Neural cell (in vitro differentiated cells): ENCODE data around the gene MRPL28. TPM values are rescaled to one million over a fixed set of nuclear protein-coding genes. Genes with fewer than 3 reads are reported as not detected.

Experiments
- H2AFZ ChIP-seq: fragments of 200-600, 300-800 bp; sonication (generic), shearing (Covaris generic); 2 replicates; pipeline ENCODE4 v1.6.0; 2014; ENCODE audit warnings: low read depth, mild to moderate bottlenecking, antibody characterized with exemption, low read length, moderate library complexity
- H3F3A ChIP-seq: fragments of 200-600 bp; shearing (Covaris generic); 2 replicates; pipeline ENCODE4 v1.6.1; 2016; ENCODE audit warnings: mild to moderate bottlenecking, moderate library complexity, mixed read lengths, antibody characterized with exemption, low read length; ENCODE audit not compliant: insufficient read depth, poor library complexity, severe bottlenecking
- H3K27ac ChIP-seq: fragments of 200-600, 300-800 bp; sonication (generic), shearing (Covaris generic); 2 replicates; pipeline ENCODE4 v1.5.1; 2014; ENCODE audit warnings: mild to moderate bottlenecking, low read length, moderate library complexity
- H3K27me3 ChIP-seq: fragments of 300-800, 200-600 bp; sonication (generic), shearing (Covaris generic); 2 replicates; pipeline ENCODE4 v1.6.0; 2014; ENCODE audit warnings: mild to moderate bottlenecking, low read depth, low read length, moderate library complexity; ENCODE audit not compliant: insufficient read depth
- H3K36me3 ChIP-seq: fragments of 300-800, 200-600 bp; sonication (generic), shearing (Covaris generic); 2 replicates; pipeline ENCODE4 v1.5.1; 2014; ENCODE audit warnings: mild to moderate bottlenecking, antibody characterized with exemption, low read length, moderate library complexity; ENCODE audit not compliant: insufficient read depth
- H3K4me2 ChIP-seq: fragments of 300-800, 200-600 bp; sonication (generic), shearing (Covaris generic); 2 replicates; pipeline ENCODE4 v1.6.0; 2014; ENCODE audit warnings: mild to moderate bottlenecking, low read length
- H3K4me3 ChIP-seq: fragments of 300-800, 200-600 bp; sonication (generic), shearing (Covaris generic); 2 replicates; pipeline ENCODE4 v1.5.1; 2014; ENCODE audit warnings: mild to moderate bottlenecking, low read length, moderate library complexity
- H3K79me2 ChIP-seq: fragments of 200-600 bp; shearing (Covaris generic); replicated peaks from 2 replicates; pipeline ENCODE4 v1.6.0; 2014; ENCODE audit warnings: mild to moderate bottlenecking, low read length, moderate library complexity; ENCODE audit not compliant: insufficient read depth
- H3K9ac ChIP-seq: fragments of 300-800, 200-600 bp; sonication (generic), shearing (Covaris generic); 2 replicates; pipeline ENCODE4 v1.6.1; 2016; ENCODE audit warnings: mild to moderate bottlenecking, low read length, mixed read lengths
- H3K9me2 ChIP-seq: fragments of 200-600 bp; shearing (Covaris generic); 2 replicates; pipeline ENCODE4 v1.6.1; 2016; ENCODE audit warnings: mild to moderate bottlenecking, low read length, mixed read lengths; ENCODE audit not compliant: insufficient read depth
- H3K9me3 ChIP-seq: fragments of 200-600, 300-800 bp; sonication (generic), shearing (Covaris generic); 2 replicates; pipeline ENCODE4 v1.6.1; 2016; ENCODE audit warnings: mild to moderate bottlenecking, mixed run types, low read length, moderate library complexity, mixed read lengths
- H4K20me1 ChIP-seq: fragments of 200-600 bp; shearing (Covaris generic); 2 replicates; pipeline ENCODE4 v1.6.1; 2016; ENCODE audit warnings: mild to moderate bottlenecking, mixed run types; ENCODE audit not compliant: insufficient read depth
- CTCF ChIP-seq: fragments of 450-650 bp; IDR thresholded peaks from 2 replicates; pipeline ENCODE4 v1.5.1; 2014; ENCODE audit warnings: antibody characterized with exemption, mild to moderate bottlenecking, moderate library complexity; ENCODE audit not compliant: poor library complexity, severe bottlenecking
- EP300 ChIP-seq: fragments of 450-650 bp; conservative IDR thresholded peaks from 2 replicates; pipeline ENCODE4 v1.6.1; 2014; ENCODE audit warnings: antibody characterized with exemption, mild to moderate bottlenecking, moderate library complexity; ENCODE audit not compliant: poor library complexity, severe bottlenecking
- EZH2 ChIP-seq: fragments of 200-600, 300-800 bp; shearing (Covaris generic), sonication (generic); IDR thresholded peaks from 2 replicates; pipeline ENCODE4 v1.6.1; 2014; ENCODE audit warnings: antibody characterized with exemption, low read length, borderline replicate concordance, mild to moderate bottlenecking; ENCODE audit not compliant: insufficient read depth, poor library complexity, severe bottlenecking
- MXI1 ChIP-seq: fragments of 450-650 bp; conservative IDR thresholded peaks from 2 replicates; pipeline ENCODE4 v1.6.1; 2014; ENCODE audit warnings: antibody characterized with exemption, mild to moderate bottlenecking; ENCODE audit not compliant: poor library complexity, severe bottlenecking
- POLR2AphosphoS5 ChIP-seq: IDR thresholded peaks from 2 replicates; pipeline ENCODE4 v1.6.1; 2012
- RAD21 ChIP-seq: fragments of 450-650 bp; conservative IDR thresholded peaks from 2 replicates; pipeline ENCODE4 v1.6.1; 2014; ENCODE audit warnings: antibody characterized with exemption, mild to moderate bottlenecking, moderate library complexity
- SMC3 ChIP-seq: fragments of 450-650 bp; conservative IDR thresholded peaks from 2 replicates; pipeline ENCODE4 v1.6.1; 2014; ENCODE audit warnings: antibody characterized with exemption, mild to moderate bottlenecking, moderate library complexity; ENCODE audit not compliant: poor library complexity
- TAF1 ChIP-seq: IDR thresholded peaks from 2 replicates; pipeline ENCODE4 v1.6.1; 2012; ENCODE audit warnings: low read depth
- polyA plus RNA-seq: library from polyadenylated mRNA; depleted of rRNA; stranded (reverse); fragments of >200 nt; gene quantifications from 2 replicates; pipeline ENCODE4 v1.2.3, GENCODE V29; 2014
- TF ChIP-seq, protein P1 (sequence below): IDR thresholded peaks from 2 replicates; pipeline ENCODE4 v1.6.1; 2012; ENCODE audit warnings: borderline replicate concordance

Gene MRPL28
- polyA plus RNA-seq, 1 donor from 2014 or later, result 134 TPM

- no peak for TF ChIP-seq EZH2
- peak; percentile 57 for TF ChIP-seq MXI1
- peak; percentile 2 for TF ChIP-seq POLR2AphosphoS5
- peak within 1 kb of the TSS; percentile 62 for H3K4me3 ChIP-seq
- H3K9me3 ChIP-seq, result no peaks in the 10 kb centered on the region
- H3K4me2 ChIP-seq, result no peak within 1 kb of the TSS
- H3F3A ChIP-seq, result no peaks in the 10 kb centered on the region
- H3K27ac ChIP-seq, result peak within 1 kb of the TSS; percentile 36
- peak within 1 kb of the TSS; percentile 65 for H3K9ac ChIP-seq
- no peaks in the 10 kb centered on the region for H4K20me1 ChIP-seq
- H3K27me3 ChIP-seq, result no peaks in the 10 kb centered on the region
- no peaks in the 10 kb centered on the region for H3K9me2 ChIP-seq
- H3K79me2 ChIP-seq, result no peaks in the 10 kb centered on the region
- no peaks in the 10 kb centered on the region for H3K36me3 ChIP-seq
- no peak within 1 kb of the TSS for H2AFZ ChIP-seq
Observed at GRCh38 chr16:397135-397661, 26.9 kb upstream of the MRPL28 start, which contains the start of gene NME4. NME4 (plus strand) TSS chr16:397199; CDS start chr16:397223, 24 bp downstream.

DNA sequence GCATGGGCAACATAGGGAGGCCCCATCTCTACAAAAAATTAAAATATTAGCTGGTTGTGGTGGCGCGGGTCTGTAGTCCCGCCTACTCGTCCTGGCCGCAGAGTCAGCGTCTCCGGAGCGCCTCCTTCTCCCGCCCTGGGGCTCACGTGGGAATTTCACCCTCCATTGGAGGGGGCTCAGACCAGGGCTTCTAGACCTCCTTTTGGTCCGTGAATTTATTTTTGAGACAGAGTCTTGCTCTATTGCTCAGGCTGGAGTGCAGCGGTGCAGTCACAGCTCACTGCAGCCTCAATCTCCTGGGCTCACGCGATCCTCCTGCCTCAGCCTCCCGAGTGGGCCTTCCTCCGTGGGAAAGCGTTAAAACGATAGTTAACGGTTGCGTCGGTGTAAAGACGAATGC is 26.3 kb upstream of the MRPL28 start:
- no peaks in the 10 kb centered on the region for H3K36me3 ChIP-seq
- peak overlapping the region; percentile 62 for H3K4me3 ChIP-seq
- H3K27ac ChIP-seq, result peak overlapping the region; percentile 36
- TF ChIP-seq CTCF (no peak), POLR2AphosphoS5 (peak; percentile 2), TAF1 (no peak), SMC3 (no peak)
- no peaks in the 10 kb centered on the region for H4K20me1 ChIP-seq
- no peaks in the 10 kb centered on the region for H3K9me2 ChIP-seq
- H3K9me3 ChIP-seq, result no peaks in the 10 kb centered on the region
- no peaks in the 10 kb centered on the region for H3F3A ChIP-seq
- no peaks in the 10 kb centered on the region for H3K79me2 ChIP-seq
- peak overlapping the region; percentile 47 for H3K9ac ChIP-seq
- no peaks in the 10 kb centered on the region for H3K27me3 ChIP-seq
- no peak overlapping the region for H3K4me2 ChIP-seq
- H2AFZ ChIP-seq, result no peak overlapping the region

- H3K79me2 ChIP-seq, result no peaks in the 10 kb centered on the region
- TF ChIP-seq EZH2 (no peak), CTCF (no peak), TAF1 (no peak), EP300 (no peak), POLR2AphosphoS5 (no peak), MXI1 (no peak), RAD21 (no peak), SMC3 (no peak)
- TF ChIP-seq, protein P1, sequence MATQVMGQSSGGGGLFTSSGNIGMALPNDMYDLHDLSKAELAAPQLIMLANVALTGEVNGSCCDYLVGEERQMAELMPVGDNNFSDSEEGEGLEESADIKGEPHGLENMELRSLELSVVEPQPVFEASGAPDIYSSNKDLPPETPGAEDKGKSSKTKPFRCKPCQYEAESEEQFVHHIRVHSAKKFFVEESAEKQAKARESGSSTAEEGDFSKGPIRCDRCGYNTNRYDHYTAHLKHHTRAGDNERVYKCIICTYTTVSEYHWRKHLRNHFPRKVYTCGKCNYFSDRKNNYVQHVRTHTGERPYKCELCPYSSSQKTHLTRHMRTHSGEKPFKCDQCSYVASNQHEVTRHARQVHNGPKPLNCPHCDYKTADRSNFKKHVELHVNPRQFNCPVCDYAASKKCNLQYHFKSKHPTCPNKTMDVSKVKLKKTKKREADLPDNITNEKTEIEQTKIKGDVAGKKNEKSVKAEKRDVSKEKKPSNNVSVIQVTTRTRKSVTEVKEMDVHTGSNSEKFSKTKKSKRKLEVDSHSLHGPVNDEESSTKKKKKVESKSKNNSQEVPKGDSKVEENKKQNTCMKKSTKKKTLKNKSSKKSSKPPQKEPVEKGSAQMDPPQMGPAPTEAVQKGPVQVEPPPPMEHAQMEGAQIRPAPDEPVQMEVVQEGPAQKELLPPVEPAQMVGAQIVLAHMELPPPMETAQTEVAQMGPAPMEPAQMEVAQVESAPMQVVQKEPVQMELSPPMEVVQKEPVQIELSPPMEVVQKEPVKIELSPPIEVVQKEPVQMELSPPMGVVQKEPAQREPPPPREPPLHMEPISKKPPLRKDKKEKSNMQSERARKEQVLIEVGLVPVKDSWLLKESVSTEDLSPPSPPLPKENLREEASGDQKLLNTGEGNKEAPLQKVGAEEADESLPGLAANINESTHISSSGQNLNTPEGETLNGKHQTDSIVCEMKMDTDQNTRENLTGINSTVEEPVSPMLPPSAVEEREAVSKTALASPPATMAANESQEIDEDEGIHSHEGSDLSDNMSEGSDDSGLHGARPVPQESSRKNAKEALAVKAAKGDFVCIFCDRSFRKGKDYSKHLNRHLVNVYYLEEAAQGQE, result no peak
- H3K4me3 ChIP-seq, result peak overlapping the region; percentile 62
- no peak overlapping the region for H2AFZ ChIP-seq
- no peaks in the 10 kb centered on the region for H4K20me1 ChIP-seq
- H3K27ac ChIP-seq, result no peak overlapping the region
- no peaks in the 10 kb centered on the region for H3K27me3 ChIP-seq
- H3K4me2 ChIP-seq, result no peak overlapping the region
- H3K9me3 ChIP-seq, result no peaks in the 10 kb centered on the region
- H3F3A ChIP-seq, result no peaks in the 10 kb centered on the region
- H3K9me2 ChIP-seq, result no peaks in the 10 kb centered on the region
- peak overlapping the region; percentile 47 for H3K9ac ChIP-seq
- H3K36me3 ChIP-seq, result no peaks in the 10 kb centered on the region
Observed at GRCh38 chr16:396199-396598, 25.9 kb upstream of the MRPL28 start.
